Activated T-helper 17 cell treated with anti-CD3 and anti-CD28 coated beads, Interleukin-2, amount 50 U/mL, for 72 hours (primary cell): ENCODE data around the gene MRPL43. TPM values are rescaled to one million over a fixed set of nuclear protein-coding genes. Genes with fewer than 3 reads are reported as not detected.

Source experiments
- ATAC-seq: fragments of 150-1000 bp; cut with Tn5 transposase; replicated peaks from 2 replicates; pipeline ENCODE4 v1.10.0; 2021; ENCODE audit warnings: mild to moderate bottlenecking, moderate library complexity
- H3K27ac Mint-ChIP-seq: one replicate; pipeline ENCODE4 v1.8.0; 2022; ENCODE audit warnings: mixed read lengths
- H3K27me3 Mint-ChIP-seq: one replicate; pipeline ENCODE4 v1.8.0; 2022; ENCODE audit warnings: mixed read lengths
- H3K36me3 Mint-ChIP-seq: one replicate; pipeline ENCODE4 v1.8.0; 2022; ENCODE audit warnings: low read depth, mild to moderate bottlenecking, mixed read lengths
- H3K4me1 Mint-ChIP-seq: one replicate; pipeline ENCODE4 v1.8.0; 2022; ENCODE audit warnings: mixed read lengths
- H3K4me3 Mint-ChIP-seq: one replicate; pipeline ENCODE4 v1.8.0; 2022; ENCODE audit warnings: mild to moderate bottlenecking, mixed read lengths
- H3K9me3 Mint-ChIP-seq: one replicate; pipeline ENCODE4 v1.8.0; 2022; ENCODE audit warnings: mixed read lengths
- total RNA-seq, 2 donors: library from RNA; stranded (reverse); gene quantifications; one replicate each; pipeline ENCODE4 v1.2.3, GENCODE V29; 2022

MRPL43 gene
- total RNA-seq, 2 donors from 2014 or later: 50.1 to 58.7 TPM

- H3K4me1 Mint-ChIP-seq: peaks cover 20% of the 10 kb centered on the region
- peak overlapping the region; percentile 38 for H3K4me3 Mint-ChIP-seq
- H3K27ac Mint-ChIP-seq: peak overlapping the region; percentile 49
- peak; percentile 89 for ATAC-seq
- H3K27me3 Mint-ChIP-seq: peaks cover 20% of the 10 kb centered on the region
- H3K9me3 Mint-ChIP-seq: no peaks in the 10 kb centered on the region
- H3K36me3 Mint-ChIP-seq: no peaks in the 10 kb centered on the region
Observed at GRCh38 chr10:101012525-101013364, 25.4 kb upstream of the MRPL43 start.

GRCh38 chr10:101011517-101012423, 24.5 kb upstream of the MRPL43 start:
- no peak overlapping the region for H3K4me3 Mint-ChIP-seq
- peaks cover 20% of the 10 kb centered on the region for H3K4me1 Mint-ChIP-seq
- peaks cover 11% of the 10 kb centered on the region for H3K27me3 Mint-ChIP-seq
- no peaks in the 10 kb centered on the region for H3K36me3 Mint-ChIP-seq
- H3K9me3 Mint-ChIP-seq: no peaks in the 10 kb centered on the region
- H3K27ac Mint-ChIP-seq: no peak overlapping the region
- no peak for ATAC-seq

- Mint-ChIP-seq H3K4me3 (no peak overlapping the region), H3K27ac (no peak overlapping the region), H3K36me3 (no peaks in the 10 kb centered on the region), H3K27me3 (peaks cover 2% of the 10 kb centered on the region), H3K9me3 (no peaks in the 10 kb centered on the region), H3K4me1 (peaks cover 18% of the 10 kb centered on the region)
- no peak for ATAC-seq
Observed at GRCh38 chr10:101010329-101010728, 23.0 kb upstream of the MRPL43 start.

- no peak for ATAC-seq
- no peaks in the 10 kb centered on the region for H3K27me3 Mint-ChIP-seq
Observed at GRCh38 chr10:101008823-101009423, 21.6 kb upstream of the MRPL43 start.

DNA sequence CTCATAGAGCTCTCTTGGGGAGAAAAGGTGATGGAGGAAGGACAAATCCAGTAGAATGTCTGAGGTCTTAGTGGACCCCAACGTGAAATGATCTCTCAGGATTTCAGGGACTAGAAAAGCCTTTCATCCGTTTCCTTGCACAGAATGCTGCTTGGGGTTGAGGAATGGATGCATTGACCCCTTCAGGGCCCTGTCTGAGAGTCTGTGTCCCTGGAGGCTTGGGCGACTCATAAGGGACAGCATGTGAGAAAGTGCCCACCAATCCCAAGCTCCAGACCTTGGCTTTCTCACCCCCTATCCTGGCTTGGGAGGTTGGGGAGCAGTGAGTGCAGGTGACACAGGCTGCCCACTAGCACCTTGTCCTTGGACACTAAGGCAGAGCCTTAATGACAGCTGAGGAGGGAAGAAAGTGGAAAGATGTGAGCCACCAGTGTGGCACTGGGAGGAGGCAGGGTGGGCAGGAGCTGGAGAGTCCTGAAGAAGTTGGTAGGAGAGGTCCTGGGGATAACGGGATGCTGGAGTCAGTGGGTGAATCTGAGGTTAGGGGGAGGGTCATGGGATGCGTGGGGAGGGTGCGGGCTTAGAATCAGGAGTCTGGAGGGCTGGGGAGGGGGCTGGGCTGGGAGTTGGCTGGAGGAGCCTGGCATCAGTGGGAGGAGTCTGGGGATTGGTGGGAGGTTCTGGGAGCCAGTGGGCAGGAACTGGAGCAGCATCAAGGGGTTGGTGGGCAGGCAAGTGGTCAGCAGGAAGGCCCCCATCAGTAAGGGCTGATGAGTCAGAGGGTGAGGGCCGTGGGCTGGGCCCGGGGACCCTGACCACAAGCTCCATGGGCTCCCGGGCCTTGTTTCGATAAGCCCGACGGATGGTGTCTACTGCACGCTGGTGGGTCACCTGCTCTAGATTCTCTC, 20.9 kb upstream of the MRPL43 start:
- ATAC-seq: no peak
- Mint-ChIP-seq H3K27ac (peak overlapping the region; percentile 41), H3K36me3 (no peaks in the 10 kb centered on the region), H3K9me3 (no peaks in the 10 kb centered on the region), H3K4me1 (peaks cover 6% of the 10 kb centered on the region), H3K4me3 (no peak overlapping the region), H3K27me3 (no peaks in the 10 kb centered on the region)

More at GRCh38 chr10:101008823-101009423, 21.6 kb upstream of the MRPL43 start:
- Mint-ChIP-seq H3K27ac (no peak overlapping the region), H3K36me3 (no peaks in the 10 kb centered on the region), H3K4me1 (peaks cover 10% of the 10 kb centered on the region), H3K4me3 (no peak overlapping the region), H3K9me3 (no peaks in the 10 kb centered on the region)

- no peaks in the 10 kb centered on the region for H3K4me1 Mint-ChIP-seq
Observed at GRCh38 chr10:101007099-101007711, 19.9 kb upstream of the MRPL43 start.

GRCh38 chr10:101006593-101007098, 19.3 kb upstream of the MRPL43 start:
- Mint-ChIP-seq H3K27me3 (no peaks in the 10 kb centered on the region), H3K36me3 (no peaks in the 10 kb centered on the region), H3K27ac (no peak overlapping the region), H3K4me3 (no peak overlapping the region), H3K9me3 (no peaks in the 10 kb centered on the region), H3K4me1 (no peaks in the 10 kb centered on the region)
- no peak for ATAC-seq

More at GRCh38 chr10:101007099-101007711, 19.9 kb upstream of the MRPL43 start:
- Mint-ChIP-seq H3K27ac (no peak overlapping the region), H3K4me3 (no peak overlapping the region), H3K36me3 (no peaks in the 10 kb centered on the region), H3K27me3 (no peaks in the 10 kb centered on the region), H3K9me3 (no peaks in the 10 kb centered on the region)
- no peak for ATAC-seq

- H3K27me3 Mint-ChIP-seq: no peaks in the 10 kb centered on the region
Observed at GRCh38 chr10:101005869-101006567, 18.7 kb upstream of the MRPL43 start.

GRCh38 chr10:101005361-101005760, 18.1 kb upstream of the MRPL43 start:
- Mint-ChIP-seq H3K27ac (no peak overlapping the region), H3K27me3 (no peaks in the 10 kb centered on the region), H3K4me3 (no peak overlapping the region), H3K36me3 (no peaks in the 10 kb centered on the region), H3K9me3 (no peaks in the 10 kb centered on the region), H3K4me1 (peaks cover 6% of the 10 kb centered on the region)
- no peak for ATAC-seq

More at GRCh38 chr10:101005869-101006567, 18.7 kb upstream of the MRPL43 start:
- Mint-ChIP-seq H3K27ac (no peak overlapping the region), H3K4me1 (peaks cover 3% of the 10 kb centered on the region), H3K36me3 (no peaks in the 10 kb centered on the region), H3K4me3 (no peak overlapping the region), H3K9me3 (no peaks in the 10 kb centered on the region)
- no peak for ATAC-seq

- H3K4me1 Mint-ChIP-seq: peaks cover 7% of the 10 kb centered on the region
- ATAC-seq: no peak
- H3K4me3 Mint-ChIP-seq: no peak overlapping the region
Observed at GRCh38 chr10:101003639-101004206, 16.4 kb upstream of the MRPL43 start.

DNA sequence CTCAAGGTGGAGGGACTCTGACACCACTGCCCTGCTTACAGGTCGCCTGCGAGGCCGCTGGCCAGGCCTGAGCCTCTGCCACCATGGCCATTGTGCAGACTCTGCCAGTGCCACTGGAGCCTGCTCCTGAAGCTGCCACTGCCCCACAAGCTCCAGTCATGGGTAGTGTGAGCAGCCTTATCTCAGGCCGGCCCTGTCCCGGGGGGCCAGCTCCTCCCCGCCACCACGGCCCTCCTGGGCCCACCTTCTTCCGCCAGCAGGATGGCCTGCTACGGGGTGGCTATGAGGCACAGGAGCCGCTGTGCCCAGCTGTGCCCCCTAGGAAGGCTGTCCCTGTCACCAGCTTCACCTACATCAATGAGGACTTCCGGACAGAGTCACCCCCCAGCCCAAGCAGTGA, 15.2 kb upstream of the MRPL43 start:
- no peak for ATAC-seq
- no peak overlapping the region for H3K4me3 Mint-ChIP-seq
- H3K36me3 Mint-ChIP-seq: peaks cover 6% of the 10 kb centered on the region
- no peak overlapping the region for H3K27ac Mint-ChIP-seq
- peaks cover 12% of the 10 kb centered on the region for H3K4me1 Mint-ChIP-seq
- no peaks in the 10 kb centered on the region for H3K27me3 Mint-ChIP-seq
- H3K9me3 Mint-ChIP-seq: no peaks in the 10 kb centered on the region

More at GRCh38 chr10:101003639-101004206, 16.4 kb upstream of the MRPL43 start:
- H3K27ac Mint-ChIP-seq: no peak overlapping the region
- H3K9me3 Mint-ChIP-seq: no peaks in the 10 kb centered on the region
- peaks cover 2% of the 10 kb centered on the region for H3K36me3 Mint-ChIP-seq
- no peaks in the 10 kb centered on the region for H3K27me3 Mint-ChIP-seq

DNA sequence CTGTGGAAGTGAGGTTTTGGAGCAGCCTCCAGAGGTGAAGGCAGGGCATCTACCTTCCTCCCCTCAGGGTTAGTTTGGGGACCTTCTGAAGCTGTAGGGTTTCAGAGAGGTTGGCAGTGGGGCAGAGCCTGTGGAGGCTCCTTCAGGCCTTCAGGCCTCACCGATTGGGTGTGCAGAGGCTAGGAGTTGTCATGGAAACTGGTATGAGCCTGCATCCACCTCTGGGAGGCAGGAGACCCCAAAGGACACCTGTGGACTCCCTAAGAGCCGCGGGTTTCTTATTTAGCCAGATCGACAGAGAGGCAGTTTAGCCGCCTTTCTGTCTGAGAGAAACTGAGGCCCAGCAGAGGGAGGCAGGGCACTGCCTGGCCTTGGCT, 14.3 kb upstream of the MRPL43 start:
- no peak for ATAC-seq
- Mint-ChIP-seq H3K27ac (no peak overlapping the region), H3K27me3 (no peaks in the 10 kb centered on the region), H3K4me3 (no peak overlapping the region), H3K36me3 (peaks cover 6% of the 10 kb centered on the region), H3K4me1 (peaks cover 12% of the 10 kb centered on the region), H3K9me3 (no peaks in the 10 kb centered on the region)
